CD14-positive monocyte (primary cell): ENCODE measurements around the gene NUMBL. TPM values are rescaled to one million over a fixed set of nuclear protein-coding genes. Genes with fewer than 3 reads are reported as not detected.

Source experiments
- DNase-seq, 3 donors: peaks; one replicate each; pipeline ENCODE4 v3.0.0-alpha.2; 2011 to 2022
- H2AFZ ChIP-seq: 2 replicates; pipeline ENCODE4 v1.6.0; 2012; ENCODE audit warnings: mild to moderate bottlenecking, low read depth, low read length, inconsistent platforms; ENCODE audit not compliant: insufficient read depth, poor library complexity, severe bottlenecking
- H3K27ac ChIP-seq, 2 donors: 1 replicate in 1 of 2; 2 replicates in 1 of 2; pipeline ENCODE4 v1.5.1; 2012 to 2013; ENCODE audit warnings: low read length in 2 of 2, control low read depth in 1 of 2, inconsistent platforms in 1 of 2, low read depth in 1 of 2, mild to moderate bottlenecking in 1 of 2
- H3K27me3 ChIP-seq, 2 donors: one replicate each; pipeline versions ENCODE4 v1.6.0 to v1.6.1; 2011 to 2013; ENCODE audit warnings: low read length in 2 of 2; ENCODE audit not compliant: control insufficient read depth in 2 of 2, insufficient read depth in 2 of 2
- H3K36me3 ChIP-seq, 2 donors: replicated peaks in 1 of 2; 1 replicate in 1 of 2; 2 replicates in 1 of 2; pipeline versions ENCODE4 v1.5.1 to v1.6.1; 2012 to 2013; ENCODE audit warnings: low read length in 2 of 2, control low read depth in 1 of 2, inconsistent platforms in 1 of 2, mild to moderate bottlenecking in 1 of 2; ENCODE audit not compliant: insufficient read depth in 2 of 2, control insufficient read depth in 1 of 2
- H3K4me1 ChIP-seq, 2 donors: 1 replicate in 1 of 2; 2 replicates in 1 of 2; pipeline versions ENCODE4 v1.5.1 to v1.6.1; 2012 to 2013; ENCODE audit warnings: low read length in 2 of 2, control low read depth in 1 of 2, inconsistent platforms in 1 of 2, mild to moderate bottlenecking in 1 of 2, moderate library complexity in 1 of 2; ENCODE audit not compliant: insufficient read depth in 2 of 2, control insufficient read depth in 1 of 2
- H3K4me2 ChIP-seq: replicated peaks from 2 replicates; pipeline ENCODE3; 2012; ENCODE audit warnings: low read length, moderate library complexity, mild to moderate bottlenecking; ENCODE audit not compliant: poor library complexity, severe bottlenecking; ENCODE audit errors: extremely low read depth
- H3K4me3 ChIP-seq, 3 experiments: fragments of 200-600 bp in 1 of 3; sonication (generic) in 1 of 3; replicated peaks in 1 of 3; 1 replicate in 2 of 3; 2 replicates in 1 of 3; pipeline ENCODE4 v1.5.1; 2011 to 2013; ENCODE audit warnings: low read length in 3 of 3, mild to moderate bottlenecking in 3 of 3, control low read depth in 2 of 3, low read depth in 2 of 3, inconsistent platforms in 1 of 3, moderate library complexity in 1 of 3
- H3K79me2 ChIP-seq: 2 replicates; pipeline ENCODE4 v1.6.0; 2012; ENCODE audit warnings: mild to moderate bottlenecking, control low read depth, inconsistent platforms, low read length, moderate library complexity; ENCODE audit not compliant: insufficient read depth
- H3K9ac ChIP-seq: 2 replicates; pipeline ENCODE4 v1.6.0; 2017; ENCODE audit warnings: low read length, mild to moderate bottlenecking; ENCODE audit not compliant: insufficient read depth, poor library complexity, severe bottlenecking
- H3K9me3 ChIP-seq, 2 donors: replicated peaks in 1 of 2; 1 replicate in 1 of 2; 2 replicates in 1 of 2; pipeline versions ENCODE4 v1.5.1 to v1.6.1; 2012 to 2013; ENCODE audit warnings: low read length in 2 of 2, control low read depth in 1 of 2; ENCODE audit not compliant: control insufficient read depth in 1 of 2, insufficient read depth in 1 of 2
- H4K20me1 ChIP-seq: 2 replicates; pipeline ENCODE4 v1.6.0; 2012; ENCODE audit warnings: mild to moderate bottlenecking, low read length, control low read depth, moderate library complexity; ENCODE audit not compliant: insufficient read depth
- H3K27ac Mint-ChIP-seq, 7 donors: one replicate each; pipeline ENCODE4 v1.8.0; 2020; ENCODE audit warnings: mild to moderate bottlenecking in 7 of 7, mixed read lengths in 7 of 7, moderate library complexity in 6 of 7, inconsistent platforms in 2 of 7
- H3K27me3 Mint-ChIP-seq, 3 donors: one replicate each; pipeline ENCODE4 v1.8.0; 2021 to 2022; ENCODE audit warnings: low read depth in 3 of 3, mild to moderate bottlenecking in 3 of 3, mixed read lengths in 3 of 3, moderate library complexity in 3 of 3, inconsistent platforms in 1 of 3
- H3K36me3 Mint-ChIP-seq, 2 donors: one replicate each; pipeline ENCODE4 v1.8.0; 2020; ENCODE audit warnings: mixed read lengths in 2 of 2, inconsistent platforms in 1 of 2, mild to moderate bottlenecking in 1 of 2
- H3K4me1 Mint-ChIP-seq: one replicate; pipeline ENCODE4 v1.8.0; 2020; ENCODE audit warnings: mild to moderate bottlenecking, mixed read lengths
- H3K4me3 Mint-ChIP-seq, 2 donors: one replicate each; pipeline ENCODE4 v1.8.0; 2020; ENCODE audit warnings: mild to moderate bottlenecking in 2 of 2, mixed read lengths in 2 of 2, moderate library complexity in 1 of 2
- H3K9me3 Mint-ChIP-seq, 7 donors: one replicate each; pipeline ENCODE4 v1.8.0; 2020 to 2022; ENCODE audit warnings: mixed read lengths in 7 of 7, mild to moderate bottlenecking in 6 of 7, moderate library complexity in 6 of 7, inconsistent platforms in 2 of 7
- CTCF ChIP-seq: fragments of 200-600 bp; IDR thresholded peaks from one replicate; pipeline ENCODE4 v1.8.0; 2022; ENCODE audit warnings: antibody characterized with exemption, mild to moderate bottlenecking
- WGBS: methylation state at CpG from one replicate; pipeline ENCODE4 v1.1.5; 2013; ENCODE audit warnings: missing lambda C conversion rate; ENCODE audit not compliant: insufficient coverage; 5-methylcytosine and 5-hydroxymethylcytosine counted together
- intact Hi-C, 2 donors: fragments of 100-400 bp; cut with micrococcal nuclease; formaldehyde crosslinking; loops; one replicate each; pipeline versions ENCODE4 v1.15.0 to v1.15.1; 2023
- polyA plus RNA-seq, 3 donors: library from polyadenylated mRNA; depleted of rRNA in 1 of 3; unstranded in 2 of 3; stranded (reverse) in 1 of 3; fragments of 300-500 nt in 2 of 3; fragments of >200 nt in 1 of 3; fragmentation: Illumina TruSeq in 2 of 3; gene quantifications; 1 replicate in 2 of 3; 2 replicates in 1 of 3; pipeline ENCODE4 v1.2.3, GENCODE V29; 2012 to 2021

The NUMBL gene
- polyA plus RNA-seq, 3 donors, result 0.12 to 7.2 (median 0.45) TPM

- Mint-ChIP-seq H3K9me3 (no peaks in the 10 kb centered on the region), H3K4me3 (no peak overlapping the region), H3K4me1 (peaks cover 4% of the 10 kb centered on the region), H3K27me3 (peaks cover 4 to 18% (median 5%) of the 10 kb centered on the region in 3 donors), H3K36me3 (no peaks in the 10 kb centered on the region), H3K27ac (no peak overlapping the region)
- Histone ChIP-seq H3K4me1 (no peaks in the 10 kb centered on the region), H3K27me3 (no peaks in the 10 kb centered on the region), H3K4me2 (no peak overlapping the region), H4K20me1 (no peaks in the 10 kb centered on the region), H2AFZ (no peak overlapping the region), H3K9ac (no peak overlapping the region), H3K27ac (no peak overlapping the region), H3K79me2 (no peaks in the 10 kb centered on the region), H3K9me3 (no peaks in the 10 kb centered on the region), H3K36me3 (no peaks in the 10 kb centered on the region), H3K4me3 (no peak overlapping the region)
- no peak for DNase-seq
- no CpG with 5 or more reads among the region's 5 CpGs for WGBS
- intact Hi-C loops, result no loop called here
- no peak for TF ChIP-seq CTCF
Measured at GRCh38 chr19:40640744-40641143, 49.7 kb downstream of the NUMBL start.

GRCh38 chr19:40639638-40639982 is 50.8 kb downstream of the NUMBL start:
- peak overlapping the region in 1 of 7 donors; percentile 49 for H3K27ac Mint-ChIP-seq
- no peaks in the 10 kb centered on the region for H3K9me3 Mint-ChIP-seq
- intact Hi-C loops, result no loop called here
- 86% methylated on average over 5 of the region's 6 CpGs for WGBS
- H3K36me3 Mint-ChIP-seq, result no peaks in the 10 kb centered on the region
- Histone ChIP-seq H3K27me3 (no peaks in the 10 kb centered on the region), H3K4me2 (no peak overlapping the region), H3K36me3 (no peaks in the 10 kb centered on the region), H2AFZ (no peak overlapping the region), H3K4me1 (no peaks in the 10 kb centered on the region), H4K20me1 (no peaks in the 10 kb centered on the region), H3K79me2 (no peaks in the 10 kb centered on the region), H3K27ac (no peak overlapping the region), H3K9me3 (no peaks in the 10 kb centered on the region), H3K9ac (no peak overlapping the region), H3K4me3 (no peak overlapping the region)
- DNase-seq, result no peak
- H3K27me3 Mint-ChIP-seq, result peaks cover 7 to 18% (median 9%) of the 10 kb centered on the region in 3 donors
- no peak overlapping the region for H3K4me3 Mint-ChIP-seq
- peaks cover 5% of the 10 kb centered on the region for H3K4me1 Mint-ChIP-seq
- no peak for TF ChIP-seq CTCF
